ENCODE measurements around the gene BORA. TPM values are rescaled to one million over a fixed set of nuclear protein-coding genes. Genes with fewer than 3 reads are reported as not detected.
A peak's percentile ranks its signal among the peaks of the same experiment; 100 is the strongest.

The BORA gene
- total and polyA plus RNA-seq, 8 donors = 0.51 to 1.9 (median 1.2) TPM

DNA sequence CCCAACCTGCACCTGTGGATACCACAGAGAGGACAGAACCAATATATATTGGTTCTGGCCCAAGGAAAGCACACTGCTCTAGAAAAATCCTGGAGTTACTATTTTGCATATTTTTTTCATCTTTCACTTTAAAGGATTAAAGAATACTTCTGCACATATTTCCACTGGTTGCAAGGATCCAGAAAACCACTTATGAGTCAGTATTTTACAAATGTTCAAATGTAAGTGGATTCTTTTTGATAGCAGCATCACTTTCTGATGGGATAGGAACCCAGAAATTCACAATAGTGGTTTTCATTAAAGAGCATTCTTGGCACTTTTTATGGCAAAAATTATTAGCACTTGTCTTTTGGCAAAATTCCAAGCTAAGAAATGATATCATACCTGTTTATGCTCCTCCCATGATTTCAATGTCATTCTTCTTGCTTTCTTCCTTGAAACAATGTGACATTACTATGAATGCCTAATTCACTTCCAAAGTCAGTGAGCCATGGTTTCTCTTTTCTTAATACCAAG, 38.5 kb upstream of the BORA start:
- ATAC-seq = no peak
- H3K4me1 ChIP-seq = no peaks in the 10 kb centered on the region
- no peaks in the 10 kb centered on the region for H3K27me3 ChIP-seq
- no peak for FAIRE-seq
- TF ChIP-seq, protein P1, sequence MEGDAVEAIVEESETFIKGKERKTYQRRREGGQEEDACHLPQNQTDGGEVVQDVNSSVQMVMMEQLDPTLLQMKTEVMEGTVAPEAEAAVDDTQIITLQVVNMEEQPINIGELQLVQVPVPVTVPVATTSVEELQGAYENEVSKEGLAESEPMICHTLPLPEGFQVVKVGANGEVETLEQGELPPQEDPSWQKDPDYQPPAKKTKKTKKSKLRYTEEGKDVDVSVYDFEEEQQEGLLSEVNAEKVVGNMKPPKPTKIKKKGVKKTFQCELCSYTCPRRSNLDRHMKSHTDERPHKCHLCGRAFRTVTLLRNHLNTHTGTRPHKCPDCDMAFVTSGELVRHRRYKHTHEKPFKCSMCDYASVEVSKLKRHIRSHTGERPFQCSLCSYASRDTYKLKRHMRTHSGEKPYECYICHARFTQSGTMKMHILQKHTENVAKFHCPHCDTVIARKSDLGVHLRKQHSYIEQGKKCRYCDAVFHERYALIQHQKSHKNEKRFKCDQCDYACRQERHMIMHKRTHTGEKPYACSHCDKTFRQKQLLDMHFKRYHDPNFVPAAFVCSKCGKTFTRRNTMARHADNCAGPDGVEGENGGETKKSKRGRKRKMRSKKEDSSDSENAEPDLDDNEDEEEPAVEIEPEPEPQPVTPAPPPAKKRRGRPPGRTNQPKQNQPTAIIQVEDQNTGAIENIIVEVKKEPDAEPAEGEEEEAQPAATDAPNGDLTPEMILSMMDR (IDR thresholded peaks at IDR 0.05) = no peak
- no peaks in the 10 kb centered on the region for H3K36me3 ChIP-seq
- H3K4me3 ChIP-seq = no peak overlapping the region
- H3K27ac ChIP-seq = no peak overlapping the region
- intact Hi-C loops (cut with DNase I) = no loop called here
- no peak for DNase-seq
- H3K9me3 ChIP-seq = no peaks in the 10 kb centered on the region

DNA sequence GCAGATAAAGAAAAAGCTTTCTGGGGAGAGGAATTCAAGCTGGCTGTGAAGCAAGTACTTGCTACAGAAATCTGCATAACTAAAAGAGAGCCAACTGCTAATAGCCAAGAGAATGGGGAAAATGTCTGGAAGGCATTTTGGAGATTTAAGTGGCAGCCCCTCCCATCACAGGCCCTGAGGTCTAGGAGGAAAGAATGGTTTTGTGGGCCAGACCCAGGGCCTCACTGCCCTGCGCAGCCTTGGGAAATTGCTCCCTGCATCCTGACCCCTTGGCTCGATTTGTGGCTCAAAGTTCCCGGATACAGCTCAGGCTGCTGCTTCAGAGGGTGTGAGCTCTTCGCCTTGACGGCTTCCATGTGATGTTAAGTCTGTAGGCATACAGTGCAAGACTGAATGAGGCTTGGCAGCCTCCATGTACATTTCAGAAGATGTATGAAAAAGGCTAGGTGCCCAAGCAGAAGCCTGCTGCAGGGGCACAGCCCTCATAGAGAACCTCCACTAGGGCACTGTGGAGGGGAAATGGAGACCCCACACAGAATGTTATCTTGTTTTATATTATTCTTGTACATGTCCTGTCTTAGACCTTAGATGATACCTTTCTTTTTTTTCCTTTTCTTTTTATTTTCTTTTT, 34.7 kb upstream of the BORA start:
- 63 to 74% methylated on average over 5 of the region's 5 CpGs for WGBS, 2 donors
- Histone ChIP-seq H3K4me1 (no peaks in the 10 kb centered on the region), H3K27ac (no peak overlapping the region), H3K9me3 (peaks cover 0 to 2% (median 0%) of the 10 kb centered on the region in 4 donors), H3K27me3 (no peaks in the 10 kb centered on the region), H3K4me3 (no peak overlapping the region), H3K36me3 (no peaks in the 10 kb centered on the region)
- TF ChIP-seq, protein P1 (IDR thresholded peaks at IDR 0.05) = no peak
- no peak for DNase-seq
- no peak for ATAC-seq
- intact Hi-C loops (cut with DNase I) = no loop called here
- FAIRE-seq = no peak

DNA sequence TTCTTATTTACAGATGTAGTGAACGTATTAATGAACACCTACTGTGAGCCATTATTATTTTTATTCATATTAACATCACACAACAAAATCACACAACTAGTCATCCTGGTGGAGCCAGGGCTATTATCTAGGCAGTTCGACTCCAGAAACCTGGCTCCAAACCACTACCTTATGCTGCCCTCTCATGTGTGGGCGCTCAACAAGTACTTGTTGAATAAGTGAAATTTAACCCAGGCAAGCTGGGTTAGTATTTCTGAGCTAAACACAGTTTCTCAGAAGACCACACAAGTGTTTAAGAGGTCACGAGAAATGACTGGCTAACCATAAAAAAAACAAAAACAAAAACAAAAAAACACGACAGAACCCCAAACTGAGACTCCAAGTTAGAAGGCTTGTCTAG, 33.9 kb upstream of the BORA start:
- DNase-seq (no peak), ATAC-seq (no peak), FAIRE-seq (no peak)
- Histone ChIP-seq H3K27ac (no peak overlapping the region), H3K4me1 (no peaks in the 10 kb centered on the region), H3K27me3 (no peaks in the 10 kb centered on the region), H3K36me3 (no peaks in the 10 kb centered on the region), H3K9me3 (peaks cover 0 to 2% (median 0%) of the 10 kb centered on the region in 4 donors), H3K4me3 (no peak overlapping the region)
- TF ChIP-seq, protein P1 (IDR thresholded peaks at IDR 0.05) = no peak
- WGBS, 2 donors = 62 to 76% methylated on average over 5 of the region's 5 CpGs
- intact Hi-C loops (cut with DNase I) = no loop called here

DNA sequence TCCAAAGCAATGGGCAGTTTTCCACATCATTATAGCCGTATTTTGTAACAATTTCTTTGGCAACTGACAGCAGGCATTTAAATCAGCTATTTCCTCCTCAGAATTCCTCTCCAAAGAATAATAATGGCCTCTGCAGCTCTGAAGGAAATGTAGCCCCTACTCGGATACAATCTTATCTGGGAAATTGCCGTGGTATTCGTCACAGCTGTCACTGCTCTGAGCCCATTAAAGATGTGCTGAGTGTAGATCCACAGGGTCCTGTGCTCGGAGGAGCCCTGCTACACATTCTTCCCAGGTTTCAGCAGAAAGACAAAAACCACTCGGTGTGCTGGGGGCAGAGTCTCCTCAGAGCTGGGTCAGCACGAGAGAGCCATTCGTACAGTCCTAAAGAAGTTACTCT, 33.4 kb upstream of the BORA start:
- Histone ChIP-seq H3K9me3 (peaks cover 0 to 2% (median 0%) of the 10 kb centered on the region in 4 donors), H3K4me3 (no peak overlapping the region), H3K36me3 (no peaks in the 10 kb centered on the region), H3K27me3 (no peaks in the 10 kb centered on the region), H3K27ac (no peak overlapping the region), H3K4me1 (no peaks in the 10 kb centered on the region)
- intact Hi-C loops (cut with DNase I) = no loop called here
- DNase-seq (no peak), FAIRE-seq (no peak), ATAC-seq (no peak)
- WGBS, 2 donors = 41 to 48% methylated on average over 8 of the region's 8 CpGs
- TF ChIP-seq, protein P1 (IDR thresholded peaks at IDR 0.05) = no peak

DNA sequence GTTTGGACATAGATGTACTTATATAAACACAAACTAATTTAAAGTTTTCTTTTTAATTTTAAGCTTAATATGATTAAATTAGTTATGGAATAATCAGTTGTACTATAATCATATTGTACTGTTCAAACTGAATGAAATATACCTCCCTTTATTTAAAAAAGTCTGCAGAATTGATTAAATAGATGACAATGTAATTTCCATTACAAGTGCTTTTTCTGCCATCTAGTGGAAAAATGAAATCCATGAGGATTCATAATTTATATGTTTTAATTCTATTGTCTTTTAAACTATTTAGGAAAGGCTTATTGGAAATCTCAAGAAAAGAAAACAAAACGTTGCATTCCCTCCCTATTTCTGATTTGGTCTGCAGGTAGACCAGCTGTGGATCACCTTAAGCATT, 31.1 kb upstream of the BORA start:
- intact Hi-C loops (cut with DNase I) = no loop called here
- 0 to 4% methylated on average over 1 of the region's 1 CpG for WGBS, 2 donors
- H3K4me3 ChIP-seq = no peak overlapping the region
- ATAC-seq (no peak), FAIRE-seq (peak; percentile 91), DNase-seq (no peak)
- peaks cover 0 to 2% (median 0%) of the 10 kb centered on the region in 4 donors for H3K9me3 ChIP-seq
- no peaks in the 10 kb centered on the region for H3K36me3 ChIP-seq
- no peaks in the 10 kb centered on the region for H3K27me3 ChIP-seq
- TF ChIP-seq, protein P1 (IDR thresholded peaks at IDR 0.05) = peak in 2 of 4 donors; percentile 15 to 22
- H3K4me1 ChIP-seq = no peaks in the 10 kb centered on the region
- no peak overlapping the region for H3K27ac ChIP-seq

Measured in pancreas (tissue), 10 donors.